Peyer's patch (tissue), 4 donors: ENCODE data around the gene RAPGEF2.

Source experiments
- CTCF ChIP-seq, 6 experiments: fragments of 450-650 bp in 4 of 6; fragments of 200-600 bp in 2 of 6; sonication (generic) in 1 of 6; IDR thresholded peaks; one replicate each; pipeline ENCODE4 v1.5.1; 2017 to 2019; ENCODE audit warnings: antibody characterized with exemption in 6 of 6, mild to moderate bottlenecking in 3 of 6, moderate library complexity in 1 of 6
- POLR2A ChIP-seq, 2 donors: fragments of 450-650 bp; IDR thresholded peaks; one replicate each; pipeline ENCODE4 v1.5.1; 2017; ENCODE audit warnings: antibody characterized with exemption in 2 of 2, mild to moderate bottlenecking in 2 of 2, moderate library complexity in 2 of 2

- no peak for TF ChIP-seq POLR2A (IDR thresholded peaks at IDR 0.05)
- no peak for TF ChIP-seq CTCF (IDR thresholded peaks at IDR 0.05)
Measured at GRCh38 chr4:159197885-159198269, 95.0 kb downstream of the RAPGEF2 start.
